ENCODE measurements around the gene GFPT2.

GFPT2 gene

DNA sequence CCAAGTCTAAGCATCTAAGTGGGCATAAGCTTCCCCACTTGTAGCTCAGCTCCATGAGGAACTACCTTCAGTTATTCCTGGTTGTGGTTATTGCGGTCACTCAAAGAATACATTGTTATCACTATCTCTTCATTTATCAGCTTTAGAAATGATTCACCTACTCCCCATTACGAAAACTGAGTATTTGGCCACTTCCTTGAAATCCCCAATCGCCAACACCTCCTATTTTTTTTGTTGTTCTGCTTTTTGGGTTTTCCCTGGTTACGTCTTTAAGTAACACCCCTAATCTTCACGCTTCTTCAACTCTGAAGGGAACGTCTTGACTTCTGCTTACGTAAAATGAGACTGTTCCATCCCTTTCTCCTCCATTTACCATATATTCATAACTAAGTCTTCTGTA lies 81.9 kb downstream of the GFPT2 start:
- DNase-seq, result no peak

DNA sequence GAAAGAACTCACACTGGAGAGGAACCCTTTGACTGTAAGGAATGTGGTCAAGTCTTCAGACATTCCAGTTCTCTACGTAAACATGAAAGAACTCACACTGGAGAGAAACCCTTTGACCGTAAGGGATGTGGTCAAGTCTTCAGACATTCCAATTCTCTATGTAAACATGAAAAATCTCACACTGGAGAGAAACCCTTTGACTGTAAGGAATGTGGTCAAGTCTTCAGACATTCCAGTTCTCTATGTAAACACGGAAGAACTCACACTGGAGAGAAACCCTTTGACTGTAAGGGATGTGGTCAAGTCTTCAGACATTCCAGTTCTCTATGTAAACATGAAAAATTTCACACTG lies 93.9 kb downstream of the GFPT2 start:
- no peak for DNase-seq

DNA sequence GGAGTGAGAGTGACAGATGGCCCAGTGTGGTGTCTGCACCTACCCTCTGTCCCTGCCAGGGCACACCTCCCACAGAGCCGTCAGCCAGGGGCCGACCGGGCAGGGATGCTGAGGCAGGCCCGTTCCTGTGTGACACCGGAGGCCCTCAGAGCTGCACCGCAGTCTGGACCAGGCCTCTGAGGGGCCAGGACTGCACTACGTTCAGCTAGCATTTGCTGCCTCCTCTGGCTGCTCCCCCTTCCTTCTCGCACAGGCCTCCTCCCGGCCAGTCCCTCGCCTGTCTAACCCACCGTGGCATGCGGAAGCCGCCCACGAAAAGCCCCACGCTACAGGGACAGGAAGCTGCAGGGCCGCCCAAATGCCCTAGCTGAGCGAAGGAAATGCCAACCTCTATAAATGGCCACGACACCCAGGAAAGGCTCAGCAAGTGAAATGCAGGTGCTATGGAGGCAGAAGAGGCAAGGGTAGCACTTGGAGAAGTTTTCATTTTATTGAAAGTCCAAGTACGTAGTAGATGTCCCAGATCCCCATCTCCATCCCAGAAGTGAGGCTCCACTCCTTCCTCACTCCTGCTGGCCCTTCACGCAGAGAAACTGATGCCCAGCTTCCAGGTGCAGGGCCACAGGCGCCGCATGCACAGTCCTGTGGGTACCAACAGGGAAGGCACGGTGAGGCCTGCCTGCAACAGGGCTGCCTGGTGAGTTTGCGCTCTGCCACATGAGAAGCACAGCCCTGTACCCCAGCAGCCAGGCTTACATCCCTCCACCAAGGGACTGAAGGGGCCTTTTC lies 99.9 kb downstream of the GFPT2 start:
- DNase-seq, result no peak

DNA sequence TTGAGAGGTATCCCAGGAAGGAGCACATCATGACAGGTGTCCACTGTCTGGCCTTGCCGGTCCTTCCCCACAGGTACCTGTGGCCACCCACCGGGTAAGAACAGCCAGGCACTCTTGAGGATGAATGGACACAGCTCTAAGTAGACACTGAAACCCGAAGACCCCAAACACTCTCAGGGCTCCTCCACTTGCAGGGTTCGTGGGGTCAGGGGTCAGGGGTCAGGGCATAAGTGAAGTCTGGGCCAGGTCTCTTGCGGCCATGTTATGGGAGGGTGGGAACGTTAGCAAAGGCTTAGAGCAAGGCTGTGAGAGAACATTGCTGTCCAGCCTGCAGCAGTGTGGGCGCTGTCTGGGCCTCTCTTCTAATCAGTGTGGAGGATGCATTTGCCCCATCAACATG lies 101.2 kb downstream of the GFPT2 start:
- DNase-seq, result no peak

DNA sequence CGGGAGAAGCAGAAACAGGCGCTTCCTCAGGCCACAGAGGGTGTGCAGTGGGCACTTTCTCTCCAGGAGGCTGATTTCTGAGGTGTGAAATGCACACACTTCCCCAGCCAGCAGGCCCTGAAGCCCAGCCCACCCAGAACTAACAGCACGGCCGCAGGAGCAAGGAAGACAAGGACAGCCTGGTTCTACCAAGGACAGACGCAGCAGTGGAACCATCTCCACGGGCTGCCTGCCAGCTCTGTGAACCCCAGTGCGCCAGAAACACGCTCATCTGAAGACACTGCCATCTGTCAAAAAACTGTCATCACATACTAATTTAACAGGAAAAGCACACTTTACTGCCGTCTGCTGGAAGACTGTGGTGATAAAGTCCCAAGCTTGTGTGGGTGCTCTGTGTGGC lies 102.0 kb downstream of the GFPT2 start:
- no peak for DNase-seq

Measured in stimulated activated CD4-positive, alpha-beta T cell treated with anti-CD3 and anti-CD28 coated beads, Interleukin-4, amount 100 ng/mL, for 24 hours (primary cell).